ENCODE results near the gene USP12. TPM values are rescaled to one million over a fixed set of nuclear protein-coding genes. Genes with fewer than 3 reads are reported as not detected.

The USP12 gene
- total RNA-seq, 2 donors from 2014 or later = 11.6 to 23.0 TPM

DNA sequence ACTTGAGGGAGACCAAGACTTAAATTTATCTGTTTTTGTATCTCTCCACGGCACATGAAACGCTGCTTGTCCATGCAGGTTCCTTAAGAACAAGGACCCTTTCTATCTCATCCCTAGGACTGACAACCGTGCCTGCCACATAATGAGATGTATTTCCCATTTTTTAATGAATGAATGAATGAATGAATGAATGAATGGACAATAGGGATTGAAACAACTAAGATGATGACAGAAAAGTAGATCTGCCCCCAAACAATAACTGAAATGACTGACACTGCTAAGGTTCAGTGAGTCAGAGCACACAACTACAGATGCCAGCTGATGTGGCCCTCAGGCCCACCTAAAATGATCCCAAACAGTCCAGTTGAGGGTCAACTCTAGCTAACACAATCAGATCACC, 69.8 kb downstream of the USP12 start:
- Histone ChIP-seq H3K4me3 (no peak overlapping the region), H3K27ac (no peak overlapping the region), H3K36me3 (peaks cover 3% of the 10 kb centered on the region), H3K4me1 (no peaks in the 10 kb centered on the region), H3K27me3 (no peaks in the 10 kb centered on the region), H3K9me3 (no peaks in the 10 kb centered on the region)
- TF ChIP-seq, protein P1, sequence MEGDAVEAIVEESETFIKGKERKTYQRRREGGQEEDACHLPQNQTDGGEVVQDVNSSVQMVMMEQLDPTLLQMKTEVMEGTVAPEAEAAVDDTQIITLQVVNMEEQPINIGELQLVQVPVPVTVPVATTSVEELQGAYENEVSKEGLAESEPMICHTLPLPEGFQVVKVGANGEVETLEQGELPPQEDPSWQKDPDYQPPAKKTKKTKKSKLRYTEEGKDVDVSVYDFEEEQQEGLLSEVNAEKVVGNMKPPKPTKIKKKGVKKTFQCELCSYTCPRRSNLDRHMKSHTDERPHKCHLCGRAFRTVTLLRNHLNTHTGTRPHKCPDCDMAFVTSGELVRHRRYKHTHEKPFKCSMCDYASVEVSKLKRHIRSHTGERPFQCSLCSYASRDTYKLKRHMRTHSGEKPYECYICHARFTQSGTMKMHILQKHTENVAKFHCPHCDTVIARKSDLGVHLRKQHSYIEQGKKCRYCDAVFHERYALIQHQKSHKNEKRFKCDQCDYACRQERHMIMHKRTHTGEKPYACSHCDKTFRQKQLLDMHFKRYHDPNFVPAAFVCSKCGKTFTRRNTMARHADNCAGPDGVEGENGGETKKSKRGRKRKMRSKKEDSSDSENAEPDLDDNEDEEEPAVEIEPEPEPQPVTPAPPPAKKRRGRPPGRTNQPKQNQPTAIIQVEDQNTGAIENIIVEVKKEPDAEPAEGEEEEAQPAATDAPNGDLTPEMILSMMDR (IDR thresholded peaks at IDR 0.05) = no peak
- no peak for DNase-seq (ENCODE audit: low spot score)

DNA sequence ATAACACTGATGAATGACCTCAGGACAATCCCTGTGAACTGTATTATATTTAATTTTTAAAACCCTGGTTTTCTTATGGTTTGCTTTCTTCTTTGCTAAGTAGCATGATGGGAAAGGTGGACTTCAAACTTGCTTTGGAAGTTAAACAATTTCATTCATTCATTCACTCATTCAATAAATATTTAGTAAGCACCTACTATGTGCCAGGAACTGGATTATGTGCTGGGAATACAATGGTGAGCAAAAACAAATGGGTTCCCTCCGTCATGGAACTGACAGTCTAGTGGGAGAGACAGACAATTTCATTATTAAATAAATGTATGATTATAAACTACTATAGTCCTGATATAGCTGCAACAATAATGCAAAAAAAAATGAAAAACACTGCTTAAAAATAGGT, 70.3 kb downstream of the USP12 start:
- no peak overlapping the region for H3K4me3 ChIP-seq
- H3K4me1 ChIP-seq = no peaks in the 10 kb centered on the region
- no peak overlapping the region for H3K27ac ChIP-seq
- H3K36me3 ChIP-seq = peaks cover 3% of the 10 kb centered on the region
- H3K27me3 ChIP-seq = no peaks in the 10 kb centered on the region
- DNase-seq (ENCODE audit: low spot score) = no peak
- no peaks in the 10 kb centered on the region for H3K9me3 ChIP-seq
- TF ChIP-seq, protein P1 (IDR thresholded peaks at IDR 0.05) = no peak

DNA sequence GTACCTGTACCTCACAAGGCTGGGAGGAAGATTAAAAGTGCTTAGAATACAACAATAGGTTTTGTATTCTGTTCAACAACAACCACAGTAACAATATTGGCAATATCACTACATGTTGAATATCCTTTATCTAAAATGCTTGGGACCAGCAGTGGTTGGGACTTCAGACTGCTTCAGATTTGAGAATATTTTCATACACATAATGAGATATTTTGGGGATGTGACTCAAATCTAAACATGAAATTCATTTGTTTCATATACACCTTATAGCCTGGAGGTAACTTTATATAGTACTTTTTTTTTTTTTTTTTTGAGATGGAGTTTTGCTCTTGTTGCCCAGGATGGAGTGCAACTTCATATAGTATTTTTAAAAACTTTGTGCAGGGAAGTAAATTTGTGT, 73.9 kb downstream of the USP12 start:
- Histone ChIP-seq H3K36me3 (peaks cover 9% of the 10 kb centered on the region), H3K27ac (no peak overlapping the region), H3K9me3 (no peaks in the 10 kb centered on the region), H3K4me3 (no peak overlapping the region), H3K27me3 (no peaks in the 10 kb centered on the region), H3K4me1 (no peaks in the 10 kb centered on the region)
- TF ChIP-seq, protein P1 (IDR thresholded peaks at IDR 0.05) = no peak
- no peak for DNase-seq (ENCODE audit: low spot score)

DNA sequence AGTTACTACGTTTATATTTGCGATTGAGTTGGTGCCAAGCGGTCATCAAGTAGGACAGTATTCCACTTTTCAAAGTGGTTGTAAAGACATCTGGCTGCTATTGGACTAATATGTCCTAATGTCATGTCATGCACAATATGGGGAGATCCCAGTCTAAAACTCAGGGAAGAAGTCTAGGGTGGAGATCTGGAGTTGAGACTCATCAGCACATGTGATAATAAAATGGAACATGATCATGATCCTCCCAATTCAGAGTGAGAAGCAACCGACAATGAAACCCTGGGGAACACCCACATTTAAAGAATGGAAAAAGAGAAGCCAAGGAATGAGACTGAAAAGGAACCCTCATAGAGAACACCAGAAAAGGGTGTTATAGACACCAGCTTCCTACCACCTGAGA, 80.2 kb downstream of the USP12 start:
- DNase-seq (ENCODE audit: low spot score) = no peak
- H3K27me3 ChIP-seq = no peaks in the 10 kb centered on the region
- H3K4me1 ChIP-seq = no peaks in the 10 kb centered on the region
- TF ChIP-seq, protein P1 (IDR thresholded peaks at IDR 0.05) = no peak
- H3K4me3 ChIP-seq = no peak overlapping the region
- no peaks in the 10 kb centered on the region for H3K9me3 ChIP-seq
- no peak overlapping the region for H3K27ac ChIP-seq
- H3K36me3 ChIP-seq = peaks cover 15% of the 10 kb centered on the region

DNA sequence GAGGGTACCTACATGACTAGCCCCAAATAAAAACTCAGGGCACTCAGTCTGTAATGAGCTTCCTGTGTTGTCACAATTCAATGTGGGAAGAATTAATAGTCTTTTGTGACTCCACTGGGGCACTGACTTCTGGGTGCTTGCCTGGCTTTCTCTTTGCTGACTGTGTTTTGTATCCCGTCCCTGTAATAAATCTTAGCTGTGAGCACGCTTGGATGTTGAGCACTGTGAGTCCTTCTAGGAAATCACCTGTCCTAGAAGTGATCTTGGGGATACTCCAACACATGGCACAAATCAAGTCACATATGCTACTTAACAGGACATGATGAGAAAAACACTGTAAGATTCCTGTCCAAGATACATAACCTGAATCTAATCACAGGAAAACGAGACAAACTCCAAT, 83.0 kb downstream of the USP12 start:
- H3K36me3 ChIP-seq = peaks cover 6% of the 10 kb centered on the region
- TF ChIP-seq, protein P1 (IDR thresholded peaks at IDR 0.05) = no peak
- no peak overlapping the region for H3K4me3 ChIP-seq
- H3K27me3 ChIP-seq = no peaks in the 10 kb centered on the region
- DNase-seq (ENCODE audit: low spot score) = no peak
- H3K27ac ChIP-seq = no peak overlapping the region
- H3K4me1 ChIP-seq = no peaks in the 10 kb centered on the region
- H3K9me3 ChIP-seq = no peaks in the 10 kb centered on the region

DNA sequence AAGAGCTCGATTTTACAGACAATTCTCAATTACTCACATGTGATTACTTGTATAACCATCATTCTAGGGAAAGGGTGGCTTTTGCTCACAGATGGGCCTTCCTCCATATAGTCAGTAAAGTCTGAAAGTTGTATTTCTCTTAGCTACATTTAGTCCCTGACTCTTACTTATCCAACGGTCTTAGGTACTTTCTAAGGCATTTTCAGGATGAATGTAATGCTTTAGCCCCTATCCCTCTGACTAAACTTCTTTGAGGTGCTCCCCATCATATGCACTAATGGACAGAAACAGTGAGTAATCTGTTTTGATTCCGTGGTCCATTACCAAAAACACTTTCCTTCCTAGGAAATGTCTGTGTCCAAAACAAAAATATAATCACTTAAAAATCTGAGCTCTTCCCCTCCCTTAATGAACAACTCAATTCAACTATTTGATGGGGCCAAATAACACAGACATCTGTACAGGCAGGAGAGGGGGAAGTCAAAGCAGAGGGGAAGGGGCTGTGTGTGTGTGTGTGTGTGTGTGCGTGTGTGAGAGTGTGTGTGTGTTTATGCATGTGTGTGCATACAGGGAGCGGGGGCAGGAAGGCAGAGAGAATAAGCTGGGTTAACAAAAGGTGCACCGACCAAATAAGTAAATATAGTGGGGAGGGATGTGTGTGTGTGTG, 84.9 kb downstream of the USP12 start:
- H3K36me3 ChIP-seq = peaks cover 6% of the 10 kb centered on the region
- TF ChIP-seq, protein P1 (IDR thresholded peaks at IDR 0.05) = no peak
- H3K27ac ChIP-seq = no peak overlapping the region
- no peaks in the 10 kb centered on the region for H3K9me3 ChIP-seq
- H3K4me1 ChIP-seq = no peaks in the 10 kb centered on the region
- no peaks in the 10 kb centered on the region for H3K27me3 ChIP-seq
- no peak overlapping the region for H3K4me3 ChIP-seq
- no peak for DNase-seq (ENCODE audit: low spot score)
